Left ventricle myocardium inferior (tissue), 1 donor: ENCODE results near the gene VWA8. TPM values are rescaled to one million over a fixed set of nuclear protein-coding genes. Genes with fewer than 3 reads are reported as not detected.

ENCODE experiments used
- DNase-seq: peaks from one replicate; pipeline ENCODE4 v3.0.0-alpha.2; 2020
- H3K27ac ChIP-seq: fragments of 200-600 bp; replicated peaks from 2 replicates; pipeline ENCODE4 v1.8.0; 2021
- H3K27me3 ChIP-seq: fragments of 200-600 bp; 2 replicates; pipeline ENCODE4 v1.8.0; 2021; ENCODE audit warnings: low read depth
- H3K36me3 ChIP-seq: fragments of 200-600 bp; 2 replicates; pipeline ENCODE4 v1.8.0; 2021
- H3K4me1 ChIP-seq: fragments of 200-600 bp; 2 replicates; pipeline ENCODE4 v1.8.0; 2021
- H3K4me3 ChIP-seq: fragments of 200-600 bp; 2 replicates; pipeline ENCODE4 v1.8.0; 2021; ENCODE audit warnings: mild to moderate bottlenecking, moderate library complexity
- H3K9me3 ChIP-seq: fragments of 200-600 bp; replicated peaks from 2 replicates; pipeline ENCODE4 v1.8.0; 2021
- intact Hi-C: fragments of 100-400 bp; cut with micrococcal nuclease; formaldehyde crosslinking; loops from one replicate; pipeline ENCODE4 v1.11.0; 2022
- total RNA-seq: library from RNA; stranded (reverse); fragmentation: NEBNext Ultra II Directional; extraction: Animal tissue kit (Norgen Biotek cat#: 25700); gene quantifications from one replicate; pipeline ENCODE4 v1.2.1, GENCODE V29; 2021
- TF ChIP-seq, protein P1 (sequence below): fragments of 200-600 bp; IDR thresholded peaks from 2 replicates; pipeline ENCODE4 v1.8.0; 2021; ENCODE audit warnings: antibody characterized with exemption, mild to moderate bottlenecking, borderline replicate concordance
- donor health status: DM: no; HTN: yes; CAD: no; lungs with severe emphysema.

VWA8 gene
- total RNA-seq, 1 donor from 2014 or later = 51.0 TPM

DNA sequence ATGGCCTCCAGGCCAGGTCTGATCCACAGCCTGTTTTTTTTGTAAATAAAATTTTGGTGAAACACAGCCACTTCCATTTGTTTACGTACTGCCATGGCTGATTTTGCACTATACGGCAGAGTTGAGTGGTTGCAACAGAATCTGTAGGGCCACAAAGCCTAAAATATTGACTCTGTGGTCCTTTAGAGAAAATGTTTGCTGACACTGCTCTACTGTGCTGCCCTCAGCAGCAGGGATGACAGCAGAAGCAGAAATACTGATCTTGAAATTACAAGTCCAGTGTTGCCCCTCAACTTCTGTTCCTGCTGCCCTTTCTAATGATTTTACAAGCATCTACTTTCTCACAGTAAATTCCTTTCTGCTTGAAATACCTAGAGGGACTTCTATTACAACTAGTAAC, 258.4 kb downstream of the VWA8 start:
- intact Hi-C loops = no loop called here
- H3K4me3 ChIP-seq = no peak overlapping the region
- H3K9me3 ChIP-seq = no peaks in the 10 kb centered on the region
- no peak for DNase-seq
- H3K4me1 ChIP-seq = peaks cover 62% of the 10 kb centered on the region
- TF ChIP-seq, protein P1, sequence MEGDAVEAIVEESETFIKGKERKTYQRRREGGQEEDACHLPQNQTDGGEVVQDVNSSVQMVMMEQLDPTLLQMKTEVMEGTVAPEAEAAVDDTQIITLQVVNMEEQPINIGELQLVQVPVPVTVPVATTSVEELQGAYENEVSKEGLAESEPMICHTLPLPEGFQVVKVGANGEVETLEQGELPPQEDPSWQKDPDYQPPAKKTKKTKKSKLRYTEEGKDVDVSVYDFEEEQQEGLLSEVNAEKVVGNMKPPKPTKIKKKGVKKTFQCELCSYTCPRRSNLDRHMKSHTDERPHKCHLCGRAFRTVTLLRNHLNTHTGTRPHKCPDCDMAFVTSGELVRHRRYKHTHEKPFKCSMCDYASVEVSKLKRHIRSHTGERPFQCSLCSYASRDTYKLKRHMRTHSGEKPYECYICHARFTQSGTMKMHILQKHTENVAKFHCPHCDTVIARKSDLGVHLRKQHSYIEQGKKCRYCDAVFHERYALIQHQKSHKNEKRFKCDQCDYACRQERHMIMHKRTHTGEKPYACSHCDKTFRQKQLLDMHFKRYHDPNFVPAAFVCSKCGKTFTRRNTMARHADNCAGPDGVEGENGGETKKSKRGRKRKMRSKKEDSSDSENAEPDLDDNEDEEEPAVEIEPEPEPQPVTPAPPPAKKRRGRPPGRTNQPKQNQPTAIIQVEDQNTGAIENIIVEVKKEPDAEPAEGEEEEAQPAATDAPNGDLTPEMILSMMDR = no peak
- H3K27me3 ChIP-seq = no peaks in the 10 kb centered on the region
- H3K27ac ChIP-seq = no peak overlapping the region
- H3K36me3 ChIP-seq = peaks cover 12% of the 10 kb centered on the region

DNA sequence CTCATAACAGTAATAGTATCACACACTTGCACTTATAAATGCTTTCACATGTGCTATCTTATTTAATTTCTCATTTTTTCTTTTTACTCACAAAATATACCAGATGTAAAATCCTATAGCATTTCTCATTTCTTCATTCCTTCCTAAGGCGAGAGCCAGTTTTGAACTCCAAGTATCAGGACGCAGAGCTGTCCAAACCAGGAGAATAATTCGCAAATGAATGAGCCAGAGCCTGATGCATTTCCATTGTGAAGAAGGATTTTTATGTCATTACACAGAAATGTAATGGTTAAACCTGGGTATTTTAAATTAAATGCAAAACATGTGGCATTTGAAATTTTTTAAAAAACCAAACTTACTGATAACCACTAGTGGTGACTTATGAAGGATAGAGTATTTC, 259.2 kb downstream of the VWA8 start:
- intact Hi-C loops = no loop called here
- TF ChIP-seq, protein P1 = no peak
- Histone ChIP-seq H3K36me3 (peaks cover 12% of the 10 kb centered on the region), H3K27me3 (no peaks in the 10 kb centered on the region), H3K27ac (no peak overlapping the region), H3K9me3 (no peaks in the 10 kb centered on the region), H3K4me3 (no peak overlapping the region), H3K4me1 (peaks cover 54% of the 10 kb centered on the region)
- DNase-seq = no peak

DNA sequence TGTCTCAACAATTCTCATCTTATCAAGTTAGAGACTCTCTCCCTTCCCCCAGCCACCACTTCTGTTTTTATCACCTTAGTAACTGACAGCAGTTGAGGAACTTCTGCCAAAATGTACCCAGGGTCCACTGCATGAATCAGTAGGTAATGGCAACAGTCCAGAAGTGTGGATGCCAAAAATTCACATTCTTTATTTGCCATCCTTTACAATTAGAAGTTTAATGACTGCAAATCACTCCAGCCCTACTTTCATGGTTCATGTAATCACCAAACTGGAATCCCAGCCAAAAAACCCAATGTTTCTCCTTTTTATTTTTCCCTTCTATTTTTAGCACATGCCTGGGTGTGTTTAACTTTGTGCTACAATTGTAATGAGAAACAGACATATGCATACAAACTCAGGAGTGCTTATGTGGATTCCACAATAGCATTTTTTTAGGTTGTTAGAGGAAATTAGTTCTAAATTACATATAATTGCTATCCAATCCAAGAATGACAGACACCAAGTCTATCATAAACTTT, 260.1 kb downstream of the VWA8 start:
- no peak overlapping the region for H3K4me3 ChIP-seq
- peak overlapping the region; percentile 44 for H3K27ac ChIP-seq
- H3K9me3 ChIP-seq = no peaks in the 10 kb centered on the region
- TF ChIP-seq, protein P1 = no peak
- H3K36me3 ChIP-seq = peaks cover 12% of the 10 kb centered on the region
- no peak for DNase-seq
- intact Hi-C loops = no loop called here
- peaks cover 54% of the 10 kb centered on the region for H3K4me1 ChIP-seq
- H3K27me3 ChIP-seq = no peaks in the 10 kb centered on the region

DNA sequence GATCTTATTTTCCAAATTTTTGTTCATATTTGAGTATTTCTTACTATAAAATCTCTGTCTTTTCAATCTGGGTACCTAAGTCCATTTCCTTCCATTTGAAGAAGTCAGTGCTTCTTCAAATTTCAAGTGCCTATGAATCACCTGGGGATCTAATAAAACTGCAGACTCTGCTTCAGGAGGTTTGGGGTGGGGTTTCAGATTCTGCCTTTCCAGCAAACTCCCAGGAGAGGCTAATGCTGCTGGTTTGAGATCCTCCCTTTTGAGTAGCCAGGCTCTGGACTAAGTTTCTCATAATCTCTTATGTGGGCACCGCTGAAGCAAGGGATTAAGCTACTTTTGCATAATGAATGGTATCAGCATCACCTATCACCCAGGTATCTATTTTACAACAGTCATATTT, 261.1 kb downstream of the VWA8 start:
- no peak overlapping the region for H3K4me3 ChIP-seq
- DNase-seq = no peak
- no peaks in the 10 kb centered on the region for H3K9me3 ChIP-seq
- H3K36me3 ChIP-seq = peaks cover 12% of the 10 kb centered on the region
- H3K4me1 ChIP-seq = peaks cover 59% of the 10 kb centered on the region
- H3K27me3 ChIP-seq = no peaks in the 10 kb centered on the region
- TF ChIP-seq, protein P1 = no peak
- H3K27ac ChIP-seq = peak overlapping the region; percentile 12
- intact Hi-C loops = no loop called here

DNA sequence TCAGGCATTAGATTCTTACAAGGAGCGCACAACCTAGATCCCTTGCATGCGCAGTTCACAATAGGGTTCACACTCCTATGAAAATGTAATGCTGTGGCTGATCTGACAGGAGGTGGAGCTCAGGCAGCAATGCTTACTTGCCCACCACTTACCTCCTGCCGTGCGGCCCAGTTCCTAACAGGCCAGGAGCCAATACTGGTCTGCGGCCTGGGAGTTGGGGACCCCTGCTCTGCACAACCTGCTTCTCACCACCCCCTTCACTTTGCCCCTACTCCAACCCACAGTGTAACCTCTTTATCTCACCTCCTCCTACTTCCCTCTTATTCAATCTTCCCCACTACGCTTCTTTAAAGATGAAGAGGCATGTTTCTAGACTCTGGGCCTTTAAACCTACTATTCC, 263.3 kb downstream of the VWA8 start:
- no peaks in the 10 kb centered on the region for H3K9me3 ChIP-seq
- H3K27me3 ChIP-seq = no peaks in the 10 kb centered on the region
- H3K36me3 ChIP-seq = peaks cover 14% of the 10 kb centered on the region
- peaks cover 65% of the 10 kb centered on the region for H3K4me1 ChIP-seq
- intact Hi-C loops = no loop called here
- H3K4me3 ChIP-seq = no peak overlapping the region
- no peak for DNase-seq
- no peak overlapping the region for H3K27ac ChIP-seq
- TF ChIP-seq, protein P1 = no peak
